Activated naive CD8-positive, alpha-beta T cell treated with anti-CD3 and anti-CD28 coated beads, Interleukin-2, amount 50 U/mL, for 16 hours (primary cell): ENCODE results near the gene NDUFB2.
"Not testable (repeated sequence)": the region's sequence is repeated elsewhere in the genome, so short reads cannot be mapped to it uniquely, and the experiment has no call there.

Experiments
- DNase-seq: peaks from one replicate; pipeline ENCODE4 v3.0.0-alpha.2; 2020; ENCODE audit warnings: low read depth, low spot score

NDUFB2 gene

GRCh38 chr7:140672382-140673062 is 24.0 kb upstream of the NDUFB2 start, which contains the start of gene ADCK2:
Gene ADCK2, plus strand, starts transcription at chr7:140672945. Its CDS starts 386 bp downstream, at chr7:140673331.
- DNase-seq, result peak; percentile 20

- DNase-seq, result peak; percentile 19
Observed at GRCh38 chr7:140673063-140673773, 23.3 kb upstream of the NDUFB2 start.

- no peak for DNase-seq
Observed at GRCh38 chr7:140673774-140674155, 22.7 kb upstream of the NDUFB2 start.

- no peak for DNase-seq
Observed at GRCh38 chr7:140674356-140674800, 22.1 kb upstream of the NDUFB2 start.

GRCh38 chr7:140674899-140675701 is 21.4 kb upstream of the NDUFB2 start:
- DNase-seq, result no peak

- DNase-seq, result no peak
Observed at GRCh38 chr7:140675726-140676125, 20.8 kb upstream of the NDUFB2 start.

- DNase-seq, result no peak
Observed at GRCh38 chr7:140676306-140676705, 20.2 kb upstream of the NDUFB2 start.

- DNase-seq, result not testable (repeated sequence)
Observed at GRCh38 chr7:140676956-140677355, 19.6 kb upstream of the NDUFB2 start.

- no peak for DNase-seq
Observed at GRCh38 chr7:140677496-140677895, 19.0 kb upstream of the NDUFB2 start.

GRCh38 chr7:140678081-140678815 is 18.3 kb upstream of the NDUFB2 start:
- DNase-seq, result no peak

GRCh38 chr7:140678816-140679130 is 17.7 kb upstream of the NDUFB2 start:
- no peak for DNase-seq

GRCh38 chr7:140679186-140679585 is 17.3 kb upstream of the NDUFB2 start:
- DNase-seq, result no peak

- DNase-seq, result no peak
Observed at GRCh38 chr7:140680886-140681285, 15.6 kb upstream of the NDUFB2 start.

GRCh38 chr7:140681766-140682165 is 14.7 kb upstream of the NDUFB2 start:
- no peak for DNase-seq

- no peak for DNase-seq
Observed at GRCh38 chr7:140683657-140684056, 12.9 kb upstream of the NDUFB2 start.

GRCh38 chr7:140684066-140684950 is 12.2 kb upstream of the NDUFB2 start:
- no peak for DNase-seq

GRCh38 chr7:140685407-140686087 is 11.0 kb upstream of the NDUFB2 start:
- no peak for DNase-seq

- DNase-seq, result no peak
Observed at GRCh38 chr7:140686921-140687320, 9.6 kb upstream of the NDUFB2 start.

- no peak for DNase-seq
Observed at GRCh38 chr7:140688341-140688740, 8.2 kb upstream of the NDUFB2 start.
